Measurements from ENCODE around the gene ZNF30.

DNA sequence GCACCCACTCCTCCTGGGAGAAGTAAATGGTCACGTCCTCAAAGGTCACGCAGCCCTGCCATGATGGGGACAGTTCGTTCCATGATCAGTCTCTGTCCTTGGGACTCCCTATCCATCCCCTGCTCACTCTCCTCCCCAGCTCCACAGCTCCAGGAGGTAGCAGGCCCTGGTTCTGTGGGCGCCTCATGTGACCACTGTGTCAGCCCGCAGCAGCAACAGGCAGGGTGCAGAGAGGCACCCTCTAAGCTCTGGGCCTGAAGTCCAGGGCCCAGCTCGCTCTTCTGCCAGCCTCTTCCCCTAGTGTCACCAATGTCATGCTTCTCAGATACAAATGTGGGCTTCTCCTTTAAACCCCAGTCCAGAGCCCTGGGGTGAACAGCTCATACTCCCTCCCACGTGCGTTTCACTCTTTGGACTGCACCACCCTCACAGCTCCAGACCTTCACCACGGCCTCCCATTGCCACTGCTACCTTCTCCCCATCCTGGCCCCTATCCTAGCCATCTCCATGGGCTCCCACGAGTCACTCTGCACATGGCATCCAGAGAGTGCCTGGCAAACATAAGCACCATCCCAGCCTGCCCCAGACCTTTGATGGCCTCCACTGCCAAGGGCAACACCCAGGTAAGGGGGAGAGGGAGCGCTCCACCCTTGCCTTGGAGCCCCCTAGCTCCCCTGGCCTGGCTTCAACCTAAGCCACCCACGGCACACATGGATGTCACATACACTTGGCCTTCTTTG lies 34.4 kb downstream of the ZNF30 start:
- TF ChIP-seq ZNF274 (IDR thresholded peaks at IDR 0.05; ENCODE audit: low read depth, low read length) (no peak), SUZ12 (IDR thresholded peaks at IDR 0.05; ENCODE audit: extremely low read depth, insufficient read depth, insufficient read length) (no peak)
